K562 (cell line): ENCODE measurements around the gene APC2. TPM values are rescaled to one million over a fixed set of nuclear protein-coding genes. Genes with fewer than 3 reads are reported as not detected.

Experiments
- ATAC-seq: fragments of 200-7000 bp; cut with Tn5 transposase; 3 replicates; pipeline ENCODE4 v1.9.1; 2020; ENCODE audit warnings: moderate library complexity
- BruUV-seq: library from RNA; stranded (reverse); fragments of 400-500 nt; replicated peaks from 2 replicates; lab custom pipeline; 2021; lab: Mats Ljungman, UMichigan
- CTCF ChIA-PET: fragments of 300-600 bp; formaldehyde crosslinking; extraction: SDS; loops from one replicate; lab custom pipeline; 2021; ENCODE audit warnings: low intra/inter-chr PET ratio; lab: Yijun Ruan, JAX
- POLR2A ChIA-PET: fragments of 300-600, 350-650 bp; sonication (Branson Sonifier 250); formaldehyde crosslinking; extraction: SDS; loops from one replicate; lab custom pipeline; 2021; ENCODE audit warnings: antibody characterized with exemption, inconsistent platforms; lab: Yijun Ruan, JAX
- DNase-seq, 4 experiments: peaks; one replicate each; pipeline versions ENCODE4 v3.0.0 to v3.0.0-alpha.2; 2011 to 2018; ENCODE audit warnings: low spot score in 3 of 4, mixed read lengths in 3 of 4; ENCODE audit errors: extremely low read depth in 1 of 4
- FAIRE-seq: peaks from 2 replicates; lab custom pipeline; 2011; peaks lifted over from hg19 to GRCh38; lab: Jason Lieb, UNC
- H2AFZ ChIP-seq: 2 replicates; pipeline ENCODE4 v1.6.0; 2011; ENCODE audit warnings: low read depth, low read length, control low read depth, inconsistent platforms
- H3K27ac ChIP-seq: fragments of 200-600 bp; 3 replicates; pipeline ENCODE4 v1.8.0; 2011; ENCODE audit warnings: low read depth, mild to moderate bottlenecking, control low read depth, inconsistent platforms, low read length, moderate library complexity, mixed read lengths; ENCODE audit errors: extremely low read depth
- H3K27me3 ChIP-seq, 2 experiments: fragments of 300-600 bp in 1 of 2; 2 replicates in 1 of 2; 3 replicates in 1 of 2; pipeline versions ENCODE4 v1.6.0 to v1.8.0; 2011; ENCODE audit warnings: inconsistent platforms in 2 of 2, low read length in 2 of 2, mild to moderate bottlenecking in 1 of 2, mixed read lengths in 1 of 2, moderate library complexity in 1 of 2; ENCODE audit not compliant: control insufficient read depth in 2 of 2, insufficient read depth in 2 of 2
- H3K36me3 ChIP-seq: fragments of 300-600 bp; 3 replicates; pipeline ENCODE4 v1.8.0; 2011; ENCODE audit warnings: mild to moderate bottlenecking, low read length, inconsistent platforms; ENCODE audit not compliant: control insufficient read depth, insufficient read depth
- H3K4me1 ChIP-seq, 2 experiments: fragments of 200-600 bp in 1 of 2; replicated peaks in 1 of 2; 2 replicates in 1 of 2; 3 replicates in 1 of 2; pipeline versions ENCODE4 v1.5.1 to v1.8.0; 2011; ENCODE audit warnings: inconsistent platforms in 2 of 2, low read length in 2 of 2, mild to moderate bottlenecking in 1 of 2, mixed read lengths in 1 of 2, moderate library complexity in 1 of 2; ENCODE audit not compliant: control insufficient read depth in 2 of 2, insufficient read depth in 2 of 2
- H3K4me2 ChIP-seq: 2 replicates; pipeline ENCODE4 v1.6.1; 2011; ENCODE audit warnings: low read length, control low read depth, inconsistent platforms, mixed read lengths; ENCODE audit not compliant: insufficient read depth
- H3K4me3 ChIP-seq: fragments of 200-600 bp; sonication (generic), shearing (Covaris generic); 2 replicates; pipeline ENCODE4 v1.5.1; 2016; ENCODE audit warnings: control low read depth, inconsistent platforms
- H3K79me2 ChIP-seq: fragments of 200-600 bp; 3 replicates; pipeline ENCODE4 v1.8.0; 2011; ENCODE audit warnings: low read length, inconsistent platforms; ENCODE audit not compliant: control insufficient read depth, insufficient read depth
- H3K9ac ChIP-seq, 2 experiments: 2 replicates each; pipeline versions ENCODE4 v1.6.0 to v1.6.1; 2011; ENCODE audit warnings: low read depth in 2 of 2, low read length in 2 of 2, control low read depth in 1 of 2, inconsistent platforms in 1 of 2, mild to moderate bottlenecking in 1 of 2, mixed read lengths in 1 of 2; ENCODE audit not compliant: insufficient read depth in 1 of 2
- H3K9me1 ChIP-seq: one replicate; pipeline ENCODE4 v1.6.0; 2011; ENCODE audit warnings: inconsistent platforms, mild to moderate bottlenecking, low read length, moderate library complexity; ENCODE audit not compliant: control insufficient read depth, insufficient read depth
- H3K9me3 ChIP-seq: replicated peaks from 2 replicates; pipeline ENCODE4 v1.5.1; 2011; ENCODE audit warnings: low read depth, low read length, inconsistent platforms; ENCODE audit not compliant: control insufficient read depth, insufficient read depth
- H4K20me1 ChIP-seq: replicated peaks from 2 replicates; pipeline ENCODE4 v1.6.1; 2011; ENCODE audit warnings: low read length, inconsistent platforms, mixed read lengths; ENCODE audit not compliant: control insufficient read depth, insufficient read depth
- KDM1A ChIP-seq, 2 experiments: fragments of 450-650 bp; IDR thresholded peaks; 2 replicates each; pipeline ENCODE4 v1.6.1; 2016; ENCODE audit warnings: mild to moderate bottlenecking in 2 of 2
- POLR2G ChIP-seq: fragments of 200-400 bp; formaldehyde crosslinking; IDR thresholded peaks from 2 replicates; pipeline ENCODE4 v1.6.1; 2017; ENCODE audit warnings: low read depth, mild to moderate bottlenecking, antibody characterized with exemption, low read length, moderate library complexity
- RBFOX2 ChIP-seq: fragments of 200-400 bp; formaldehyde crosslinking; IDR thresholded peaks from 2 replicates; pipeline ENCODE4 v1.6.1; 2017; ENCODE audit warnings: low read depth, mild to moderate bottlenecking, low read length, moderate library complexity
- RBM22 ChIP-seq: fragments of 200-400 bp; formaldehyde crosslinking; IDR thresholded peaks from 2 replicates; pipeline ENCODE4 v1.6.1; 2018; ENCODE audit warnings: low read length, low read depth; ENCODE audit not compliant: poor library complexity, severe bottlenecking
- TSC22D4 ChIP-seq: fragments of 450-650 bp; IDR thresholded peaks from 2 replicates; pipeline ENCODE4 v1.6.1; 2016; ENCODE audit warnings: missing genetic modification characterization, missing biosample characterization, control low read depth
- ZNF263 ChIP-seq: sonication (generic); formaldehyde crosslinking; IDR thresholded peaks from 2 replicates; pipeline ENCODE4 v1.8.0; 2022; ENCODE audit warnings: mild to moderate bottlenecking, missing genetic modification reagents, borderline replicate concordance
- WGBS: fragments of 100-300 bp; shearing (Covaris generic); methylation state at CpG from one replicate; pipeline ENCODE4 v1.1.6; 2016; ENCODE audit warnings: low coverage, mixed read lengths; ENCODE audit not compliant: insufficient coverage; ENCODE audit errors: missing lambda C conversion rate; 5-methylcytosine and 5-hydroxymethylcytosine counted together
- in situ Hi-C: fragments of 300-500 bp; cut with MboI; formaldehyde crosslinking; loops from 4 replicates; pipeline ENCODE4 v1.15.0; 2018; ENCODE audit warnings: inconsistent platforms, mixed read lengths
- intact Hi-C: fragments of 100-400 bp; cut with micrococcal nuclease; formaldehyde crosslinking; loops from 2 replicates; pipeline ENCODE4 v1.14.2; 2022
- polyA plus RNA-seq, 8 experiments: library from polyadenylated mRNA; depleted of rRNA in 4 of 8; stranded (reverse) in 5 of 8; unstranded in 3 of 8; fragments of >200 nt; fragmentation: Nextera tagmentation in 2 of 8; fragmentation: Illumina TruSeq in 1 of 8; extraction: Ambion mirVana in 2 of 8; extraction: Trizol in 1 of 8; gene quantifications; 2 replicates each; pipeline versions ENCODE4 v1.2.1 to v1.2.3, GENCODE V29; 2011 to 2014; ENCODE audit warnings: inconsistent platforms in 1 of 8, missing spikeins in 1 of 8
- total RNA-seq, 7 experiments: library from RNA; depleted of rRNA in 6 of 7; stranded (reverse); fragments of >200 nt in 6 of 7; fragmentation: Illumina TruSeq in 2 of 7; extraction: Trizol in 2 of 7; gene quantifications; 2 replicates each; pipeline versions ENCODE4 v1.2.1 to v1.2.3, GENCODE V29; 2011 to 2021; ENCODE audit warnings: low replicate concordance in 1 of 7

APC2 gene
- total and polyA plus RNA-seq, 9 of the 15 experiments (the other 6 are each of a cell fraction or from before 2014, with no cell fraction given): 0.01 to 0.40 (median 0.05) TPM; not detected in 3

DNA sequence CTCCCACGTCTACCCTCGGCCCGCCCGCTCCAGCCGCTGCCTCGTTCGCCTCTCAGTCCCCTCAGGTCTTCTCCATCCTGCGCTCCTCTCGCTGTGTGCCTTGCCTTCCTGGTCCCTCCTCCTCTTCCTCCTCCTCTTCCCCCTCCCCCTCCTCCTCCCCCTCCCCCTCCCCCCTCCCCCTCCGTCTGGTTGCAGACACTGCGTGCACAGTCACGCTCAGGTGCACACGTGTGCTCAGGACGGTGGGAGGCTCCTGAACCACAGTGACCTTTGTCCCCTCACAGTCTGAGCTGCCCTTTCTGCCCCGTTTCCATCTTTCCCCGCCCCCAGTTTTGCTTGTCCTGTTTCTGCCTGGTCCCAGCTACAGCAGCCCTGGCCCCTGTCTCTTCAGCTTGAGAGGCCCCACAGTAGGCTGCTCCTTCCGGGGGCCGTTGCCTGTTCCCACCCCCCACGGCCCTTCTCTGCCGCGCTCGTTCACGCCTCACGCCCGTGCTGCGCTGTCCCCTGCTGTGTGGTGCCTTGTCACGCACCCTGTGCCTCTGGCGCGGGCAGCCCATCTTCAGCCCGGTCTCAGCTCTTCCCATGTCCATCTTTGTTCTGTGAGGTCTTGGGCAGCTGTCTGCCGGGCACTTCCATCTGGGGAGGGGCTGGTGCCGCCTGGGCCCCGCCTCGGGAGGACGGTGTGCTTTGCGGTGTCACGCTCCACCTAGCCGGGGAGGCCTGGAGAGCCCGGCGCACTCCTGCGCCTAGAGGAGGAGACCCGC, 25.5 kb upstream of the APC2 start:
- no peak for FAIRE-seq
- peak; percentile 26 for TF ChIP-seq RBFOX2
- TF ChIP-seq POLR2G: peak; percentile 67
- TF ChIP-seq ZNF263 (CRISPR knock-in tag): peak; percentile 30; the same call in 1 of the 2 replicates
- peak; percentile 60 for TF ChIP-seq RBM22
- TF ChIP-seq TSC22D4 (tag): no peak
- TF ChIP-seq KDM1A (IDR thresholded peaks at IDR 0.05): peak in 1 of 2 experiments; percentile 70; a peak in 1 of 4 replicates
- H3K4me1 ChIP-seq: peaks cover 0 to 47% of the 10 kb centered on the region in 2 experiments; a peak in 2 of 5 replicates
- BruUV-seq: no TSS peak
- in situ Hi-C loops (no loop called here), intact Hi-C loops (no loop called here)
- no peak overlapping the region for H3K4me3 ChIP-seq
- H3K27me3 ChIP-seq: no peaks in the 10 kb centered on the region
- no peaks in the 10 kb centered on the region for H3K9me3 ChIP-seq
- H3K27ac ChIP-seq: no peak overlapping the region
- H3K36me3 ChIP-seq: peaks cover 98% of the 10 kb centered on the region
- peaks cover 4% of the 10 kb centered on the region for H3K9me1 ChIP-seq
- 93% methylated on average over 26 of the region's 42 CpGs for WGBS
- ATAC-seq: no peak
- peaks cover 62% of the 10 kb centered on the region for H3K79me2 ChIP-seq
- peak in 1 of 4 experiments; percentile 29 for DNase-seq
- no peak overlapping the region for H3K9ac ChIP-seq
- ChIA-PET CTCF (no interaction called here), POLR2A (interaction anchor here (1.1 to 2.4 kb wide), 3 partner anchors 8 to 15 kb away, joined by 3 to 6 read pairs (median 3); no protein-coding TSS in a partner anchor)
- peaks cover 11% of the 10 kb centered on the region; the same call in 1 of the 2 replicates for H4K20me1 ChIP-seq
- no peak overlapping the region for H3K4me2 ChIP-seq
- H2AFZ ChIP-seq: no peak overlapping the region
